PC-9 (cell line): ENCODE measurements around the gene OAS2. TPM values are rescaled to one million over a fixed set of nuclear protein-coding genes. Genes with fewer than 3 reads are reported as not detected.

ENCODE experiments used
- BruUV-seq: library from RNA; stranded (reverse); fragments of 400-500 nt; replicated peaks from 2 replicates; lab custom pipeline; 2021; lab: Mats Ljungman, UMichigan
- CTCF ChIA-PET: fragments of 300-600 bp; sonication (Branson Sonifier 250); formaldehyde crosslinking; loops from one replicate; lab custom pipeline; 2022; ENCODE audit warnings: antibody characterized with exemption; lab: Charles Lee
- POLR2A ChIA-PET: fragments of 300-600 bp; sonication (Branson Sonifier 250); formaldehyde crosslinking; loops from one replicate; lab custom pipeline; 2022; ENCODE audit warnings: antibody characterized with exemption; ENCODE audit not compliant: unreplicated experiment; lab: Charles Lee
- DNase-seq, 2 experiments: peaks; one replicate each; pipeline versions ENCODE4 v3.0.0 to v3.0.0-alpha.2; 2015 to 2022; ENCODE audit warnings: mixed read lengths in 1 of 2
- H2AFZ ChIP-seq: fragments of 200-600 bp; sonication (generic); 2 replicates; pipeline ENCODE4 v1.8.1; 2017; ENCODE audit warnings: antibody characterized with exemption
- H3F3A ChIP-seq: fragments of 200-600 bp; sonication (generic); 2 replicates; pipeline ENCODE4 v1.8.1; 2017; ENCODE audit warnings: antibody characterized with exemption, mild to moderate bottlenecking, low read depth; ENCODE audit not compliant: insufficient read depth
- H3K27ac ChIP-seq: fragments of 200-600 bp; sonication (generic); 2 replicates; pipeline ENCODE4 v1.6.1; 2016; ENCODE audit warnings: mixed run types
- H3K27me3 ChIP-seq: fragments of 200-600 bp; sonication (generic); 2 replicates; pipeline ENCODE4 v1.6.1; 2016; ENCODE audit warnings: low read depth, mixed run types; ENCODE audit not compliant: insufficient read depth
- H3K36me3 ChIP-seq: fragments of 200-600 bp; sonication (generic); 2 replicates; pipeline ENCODE4 v1.6.1; 2016; ENCODE audit warnings: low read depth, mixed run types
- H3K4me1 ChIP-seq: fragments of 200-600 bp; sonication (generic); replicated peaks from 2 replicates; pipeline ENCODE4 v1.6.1; 2016; ENCODE audit warnings: mixed run types; ENCODE audit not compliant: insufficient read depth
- H3K4me2 ChIP-seq: fragments of 200-600 bp; sonication (generic); 2 replicates; pipeline ENCODE4 v1.6.1; 2017; ENCODE audit warnings: mixed run types
- H3K4me3 ChIP-seq: fragments of 200-600 bp; sonication (generic); 2 replicates; pipeline ENCODE4 v1.6.1; 2016; ENCODE audit warnings: mixed run types
- H3K79me2 ChIP-seq: fragments of 200-600 bp; sonication (generic); 2 replicates; pipeline ENCODE4 v1.6.1; 2017; ENCODE audit warnings: low read depth, mixed run types
- H3K9me2 ChIP-seq: fragments of 200-600 bp; sonication (generic); 2 replicates; pipeline ENCODE4 v1.8.1; 2017; ENCODE audit warnings: mild to moderate bottlenecking; ENCODE audit not compliant: insufficient read depth
- H3K9me3 ChIP-seq: fragments of 200-600 bp; sonication (generic); 2 replicates; pipeline ENCODE4 v1.8.1; 2016; ENCODE audit warnings: low read depth; ENCODE audit not compliant: insufficient read depth
- H4K20me1 ChIP-seq: fragments of 200-600 bp; sonication (generic); 2 replicates; pipeline ENCODE4 v1.8.1; 2017; ENCODE audit not compliant: insufficient read depth
- EZH2 ChIP-seq: fragments of 200-600 bp; sonication (generic); IDR thresholded peaks from 2 replicates; pipeline ENCODE4 v1.8.0; 2017; ENCODE audit warnings: antibody characterized with exemption, low read depth
- intact Hi-C: fragments of 100-400 bp; cut with micrococcal nuclease; formaldehyde crosslinking; loops from one replicate; pipeline ENCODE4 v1.10.0; 2022; ENCODE audit not compliant: unreplicated experiment
- total RNA-seq: library from RNA; stranded (reverse); gene quantifications from 2 replicates; pipeline ENCODE4 v1.2.3, GENCODE V29; 2021
- TF ChIP-seq, protein P1 (sequence below): fragments of 200-600 bp; sonication (generic); conservative IDR thresholded peaks from 2 replicates; pipeline ENCODE4 v1.6.1; 2017; ENCODE audit warnings: mixed run types, antibody characterized with exemption, mild to moderate bottlenecking, moderate library complexity

Gene OAS2
- total RNA-seq, 1 experiment from 2014 or later: 0.98 TPM

DNA sequence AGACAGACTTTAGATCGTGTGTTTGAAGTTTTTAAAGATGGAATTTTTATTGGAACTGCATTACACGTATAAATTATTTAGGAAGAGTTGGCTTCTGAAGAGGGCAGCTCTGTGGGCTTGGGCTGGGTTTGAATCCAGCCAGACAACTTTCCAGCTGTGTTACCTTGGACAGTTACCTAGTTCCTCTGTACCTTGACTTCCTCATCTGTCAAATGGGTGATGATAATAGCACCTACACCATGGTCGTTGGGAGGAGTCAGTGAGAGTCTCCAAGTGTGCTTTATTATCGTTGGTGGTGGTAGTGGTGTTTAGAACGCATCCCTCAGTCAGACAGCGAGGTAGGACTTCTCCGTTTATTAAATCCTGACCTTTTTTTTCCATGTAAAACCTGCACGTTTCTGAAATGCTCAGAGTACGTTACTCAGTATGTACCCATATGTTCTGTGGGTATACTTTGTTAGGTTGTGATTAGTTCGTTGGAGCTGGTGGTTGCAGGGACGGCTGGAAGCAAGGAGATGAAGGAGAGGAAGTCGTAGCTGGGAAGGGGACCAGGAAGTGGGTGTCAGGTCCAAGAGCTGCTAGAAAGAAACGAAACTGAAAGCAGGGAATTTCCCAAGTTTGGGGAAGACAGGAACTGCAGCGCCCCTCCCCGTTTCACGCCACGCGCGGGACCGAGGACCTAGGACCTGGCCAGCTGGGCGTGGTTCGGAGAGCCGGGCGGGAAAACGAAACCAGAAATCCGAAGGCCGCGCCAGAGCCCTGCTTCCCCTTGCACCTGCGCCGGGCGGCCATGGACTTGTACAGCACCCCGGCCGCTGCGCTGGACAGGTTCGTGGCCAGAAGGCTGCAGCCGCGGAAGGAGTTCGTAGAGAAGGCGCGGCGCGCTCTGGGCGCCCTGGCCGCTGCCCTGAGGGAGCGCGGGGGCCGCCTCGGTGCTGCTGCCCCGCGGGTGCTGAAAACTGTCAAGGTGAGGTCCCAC is 40.3 kb upstream of the OAS2 start, which contains the start of gene OAS3:
Gene OAS3, plus strand, starts transcription at position 734 of the 979 bp plus-strand sequence. Its CDS starts 57 bp downstream, at position 791.
- Histone ChIP-seq H3K4me1 (peaks cover 29% of the 10 kb centered on the region), H3K9me2 (no peaks in the 10 kb centered on the region), H3K27ac (peak within 1 kb of the TSS; percentile 1; the same call in 1 of the 2 replicates), H2AFZ (peak within 1 kb of the TSS; percentile 96), H3F3A (peaks cover 17% of the 10 kb centered on the region; the same call in 1 of the 2 replicates), H4K20me1 (no peaks in the 10 kb centered on the region), H3K4me2 (peak within 1 kb of the TSS; percentile 86), H3K27me3 (no peaks in the 10 kb centered on the region), H3K79me2 (no peaks in the 10 kb centered on the region), H3K4me3 (peak within 1 kb of the TSS; percentile 73), H3K36me3 (no peaks in the 10 kb centered on the region), H3K9me3 (no peaks in the 10 kb centered on the region)
- TF ChIP-seq, protein P1, sequence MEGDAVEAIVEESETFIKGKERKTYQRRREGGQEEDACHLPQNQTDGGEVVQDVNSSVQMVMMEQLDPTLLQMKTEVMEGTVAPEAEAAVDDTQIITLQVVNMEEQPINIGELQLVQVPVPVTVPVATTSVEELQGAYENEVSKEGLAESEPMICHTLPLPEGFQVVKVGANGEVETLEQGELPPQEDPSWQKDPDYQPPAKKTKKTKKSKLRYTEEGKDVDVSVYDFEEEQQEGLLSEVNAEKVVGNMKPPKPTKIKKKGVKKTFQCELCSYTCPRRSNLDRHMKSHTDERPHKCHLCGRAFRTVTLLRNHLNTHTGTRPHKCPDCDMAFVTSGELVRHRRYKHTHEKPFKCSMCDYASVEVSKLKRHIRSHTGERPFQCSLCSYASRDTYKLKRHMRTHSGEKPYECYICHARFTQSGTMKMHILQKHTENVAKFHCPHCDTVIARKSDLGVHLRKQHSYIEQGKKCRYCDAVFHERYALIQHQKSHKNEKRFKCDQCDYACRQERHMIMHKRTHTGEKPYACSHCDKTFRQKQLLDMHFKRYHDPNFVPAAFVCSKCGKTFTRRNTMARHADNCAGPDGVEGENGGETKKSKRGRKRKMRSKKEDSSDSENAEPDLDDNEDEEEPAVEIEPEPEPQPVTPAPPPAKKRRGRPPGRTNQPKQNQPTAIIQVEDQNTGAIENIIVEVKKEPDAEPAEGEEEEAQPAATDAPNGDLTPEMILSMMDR: no peak
- no peak for TF ChIP-seq EZH2
- ChIA-PET POLR2A (interaction anchor here (0.6 kb wide), 1 partner anchor 1339 kb away, joined by 15 read pairs; the partner anchor contains the start of gene ATXN2), CTCF (interaction anchor here (0.6 kb wide), 2 partner anchors 31 to 198 kb away, joined by 3 to 4 read pairs; no protein-coding TSS in a partner anchor)
- intact Hi-C loops: loop anchor here (2.0 kb wide), 1 partner anchor 37 kb away; no protein-coding TSS in a partner anchor
- no TSS peak for BruUV-seq
- peak; percentile 50 to 68 for DNase-seq

- H3K79me2 ChIP-seq: no peaks in the 10 kb centered on the region
- no peak for DNase-seq
- H3K36me3 ChIP-seq: no peaks in the 10 kb centered on the region
- intact Hi-C loops: loop anchor here (2.0 kb wide), 1 partner anchor 38 kb away; no protein-coding TSS in a partner anchor
- H2AFZ ChIP-seq: peak overlapping the region; percentile 96
- peak overlapping the region; percentile 86 for H3K4me2 ChIP-seq
- no peak overlapping the region for H3K27ac ChIP-seq
- no peaks in the 10 kb centered on the region for H4K20me1 ChIP-seq
- peaks cover 29% of the 10 kb centered on the region for H3K4me1 ChIP-seq
- peaks cover 17% of the 10 kb centered on the region; the same call in 1 of the 2 replicates for H3F3A ChIP-seq
- POLR2A ChIA-PET: no interaction called here
- H3K9me3 ChIP-seq: no peaks in the 10 kb centered on the region
- H3K4me3 ChIP-seq: peak overlapping the region; percentile 73
- CTCF ChIA-PET: interaction anchor here (0.6 kb wide), 2 partner anchors 31 to 199 kb away, joined by 3 to 4 read pairs; no protein-coding TSS in a partner anchor
- BruUV-seq: no TSS peak
- TF ChIP-seq EZH2: no peak
- TF ChIP-seq, protein P1: no peak
- no peaks in the 10 kb centered on the region for H3K9me2 ChIP-seq
- H3K27me3 ChIP-seq: no peaks in the 10 kb centered on the region
These were observed 39.6 kb upstream of the OAS2 start for GRCh38 chr12:112938751-112939150.

GRCh38 chr12:112939761-112940381 is 38.4 kb upstream of the OAS2 start:
- Histone ChIP-seq H3K9me2 (no peaks in the 10 kb centered on the region), H3K79me2 (no peaks in the 10 kb centered on the region), H3K27ac (no peak overlapping the region), H3K36me3 (no peaks in the 10 kb centered on the region), H4K20me1 (no peaks in the 10 kb centered on the region), H2AFZ (no peak overlapping the region), H3K27me3 (no peaks in the 10 kb centered on the region), H3K4me3 (no peak overlapping the region), H3K9me3 (no peaks in the 10 kb centered on the region), H3K4me1 (peaks cover 29% of the 10 kb centered on the region), H3F3A (peaks cover 17% of the 10 kb centered on the region; the same call in 1 of the 2 replicates), H3K4me2 (peak overlapping the region; percentile 86)
- TF ChIP-seq, protein P1: no peak
- POLR2A ChIA-PET: no interaction called here
- no TSS peak for BruUV-seq
- intact Hi-C loops: loop anchor here (2.0 kb wide), 1 partner anchor 39 kb away; no protein-coding TSS in a partner anchor
- CTCF ChIA-PET: no interaction called here
- DNase-seq: no peak
